HCT116 (cell line): Measurements from ENCODE around the gene PCDHA11. TPM values are rescaled to one million over a fixed set of nuclear protein-coding genes. Genes with fewer than 3 reads are reported as not detected.
A peak's percentile ranks its signal among the peaks of the same experiment; 100 is the strongest.

Experiments
- ATAC-seq: fragments of 200-7000 bp; cut with Tn5 transposase; 2 replicates; pipeline ENCODE4 v1.9.1; 2020; ENCODE audit warnings: mild to moderate bottlenecking, moderate library complexity
- BruUV-seq: library from RNA; stranded (reverse); fragments of 400-500 nt; replicated peaks from 2 replicates; lab custom pipeline; 2021; lab: Mats Ljungman, UMichigan
- CTCF ChIA-PET: fragments of 300-600 bp; sonication (Branson Sonifier 250); formaldehyde crosslinking; loops from one replicate; lab custom pipeline; 2021; ENCODE audit warnings: antibody characterized with exemption; lab: Charles Lee
- POLR2A ChIA-PET: fragments of 300-600, 350-600 bp; sonication (Branson Sonifier 250); formaldehyde crosslinking; loops from one replicate; lab custom pipeline; 2021; ENCODE audit warnings: antibody characterized with exemption; lab: Charles Lee
- RAD21 ChIA-PET, 2 experiments: fragments of 300-600 bp; sonication (Branson Sonifier 250); formaldehyde crosslinking; loops; one replicate each; lab custom pipeline; 2023; ENCODE audit warnings: low total read pairs in 2 of 2; ENCODE audit not compliant: uncharacterized antibody in 2 of 2, unreplicated experiment in 2 of 2, low non-redundant PET in 1 of 2; lab: Charles Lee
- DNase-seq: peaks from one replicate; pipeline ENCODE4 v3.0.0-alpha.2; 2010; ENCODE audit warnings: low read depth, low spot score
- H2AFZ ChIP-seq: fragments of 200-600 bp; shearing (Covaris generic), sonication (generic); 2 replicates; pipeline ENCODE4 v1.6.1; 2017; ENCODE audit warnings: low read depth, mixed run types, mixed read lengths, antibody characterized with exemption, low read length; ENCODE audit not compliant: poor library complexity, severe bottlenecking
- H3K27ac ChIP-seq: 2 replicates; pipeline ENCODE4 v1.5.1; 2012; ENCODE audit warnings: low read depth, low read length
- H3K27me3 ChIP-seq: fragments of 200-600 bp; sonication (generic); 2 replicates; pipeline ENCODE4 v1.6.1; 2016; ENCODE audit warnings: mixed run types, low read length, mixed read lengths; ENCODE audit not compliant: insufficient read depth
- H3K36me3 ChIP-seq, 2 experiments: fragments of 200-500 bp in 1 of 2; fragments of 200-600 bp in 1 of 2; sonication (Bioruptor generic) in 1 of 2; sonication (generic) in 1 of 2; 2 replicates each; pipeline versions ENCODE4 v1.5.1 to v1.6.1; 2014 to 2016; ENCODE audit warnings: low read length in 2 of 2, inconsistent platforms in 1 of 2, mixed read lengths in 1 of 2, mixed run types in 1 of 2; ENCODE audit not compliant: insufficient read depth in 2 of 2, control insufficient read depth in 1 of 2
- H3K4me1 ChIP-seq, 2 experiments: fragments of 200-600 bp in 1 of 2; sonication (generic) in 1 of 2; 2 replicates each; pipeline versions ENCODE4 v1.5.1 to v1.6.1; 2012 to 2017; ENCODE audit warnings: low read length in 2 of 2, inconsistent platforms in 1 of 2, mild to moderate bottlenecking in 1 of 2, mixed read lengths in 1 of 2, mixed run types in 1 of 2, moderate library complexity in 1 of 2; ENCODE audit not compliant: insufficient read depth in 2 of 2, control insufficient read depth in 1 of 2
- H3K4me2 ChIP-seq: fragments of 200-600 bp; sonication (generic); 2 replicates; pipeline ENCODE4 v1.6.1; 2017; ENCODE audit warnings: mixed run types, low read length, mixed read lengths
- H3K4me3 ChIP-seq, 2 experiments: fragments of 200-600 bp in 1 of 2; sonication (generic) in 1 of 2; replicated peaks in 1 of 2; 2 replicates each; pipeline ENCODE4 v1.5.1; 2011 to 2016; ENCODE audit warnings: low read length in 2 of 2, control low read depth in 1 of 2, low read depth in 1 of 2, mild to moderate bottlenecking in 1 of 2, mixed read lengths in 1 of 2, mixed run types in 1 of 2
- H3K79me2 ChIP-seq: fragments of 200-600 bp; sonication (generic); 2 replicates; pipeline ENCODE4 v1.6.1; 2017; ENCODE audit warnings: mild to moderate bottlenecking, mixed run types, low read length, moderate library complexity, mixed read lengths; ENCODE audit not compliant: insufficient read depth
- H3K9ac ChIP-seq: fragments of 200-600 bp; sonication (generic); 2 replicates; pipeline ENCODE4 v1.6.1; 2016; ENCODE audit warnings: low read length, mixed read lengths
- H3K9me2 ChIP-seq: fragments of 200-600 bp; sonication (generic), shearing (Covaris generic); 2 replicates; pipeline ENCODE4 v1.6.1; 2017; ENCODE audit warnings: mixed run types, mild to moderate bottlenecking, moderate library complexity; ENCODE audit not compliant: insufficient read depth
- H3K9me3 ChIP-seq, 2 experiments: fragments of 200-500 bp in 1 of 2; fragments of 200-600 bp in 1 of 2; sonication (Bioruptor generic) in 1 of 2; sonication (generic) in 1 of 2; 2 replicates each; pipeline ENCODE4 v1.6.1; 2014 to 2017; ENCODE audit warnings: low read length in 2 of 2, mixed read lengths in 2 of 2, inconsistent platforms in 1 of 2, low read depth in 1 of 2, mild to moderate bottlenecking in 1 of 2, mixed run types in 1 of 2, moderate library complexity in 1 of 2; ENCODE audit not compliant: control insufficient read depth in 1 of 2, insufficient read depth in 1 of 2
- H4K20me1 ChIP-seq: fragments of 200-600 bp; sonication (generic), shearing (Covaris generic); 2 replicates; pipeline ENCODE4 v1.6.1; 2017; ENCODE audit warnings: mixed run types, mild to moderate bottlenecking, moderate library complexity; ENCODE audit not compliant: insufficient read depth
- EZH2 ChIP-seq: fragments of 200-600 bp; sonication (generic); IDR thresholded peaks from 2 replicates; pipeline ENCODE4 v1.6.1; 2017; ENCODE audit warnings: antibody characterized with exemption, mixed run types
- POLR2AphosphoS5 ChIP-seq: IDR thresholded peaks from 2 replicates; pipeline ENCODE4 v1.6.1; 2011; ENCODE audit warnings: mild to moderate bottlenecking, low read depth, low read length, moderate library complexity
- RAD21 ChIP-seq: IDR thresholded peaks from 2 replicates; pipeline ENCODE4 v1.6.1; 2012; ENCODE audit warnings: low read depth, mild to moderate bottlenecking
- YY1 ChIP-seq: IDR thresholded peaks from 2 replicates; pipeline ENCODE4 v1.6.1; 2011; ENCODE audit warnings: low read length, low read depth, moderate library complexity, mild to moderate bottlenecking; ENCODE audit not compliant: insufficient replicate concordance; ENCODE audit errors: extremely low read depth
- intact Hi-C: fragments of 100-400 bp; cut with micrococcal nuclease; formaldehyde crosslinking; loops from 2 replicates; pipeline ENCODE4 v1.10.0; 2022
- total RNA-seq: library from RNA; stranded (reverse); gene quantifications from one replicate; pipeline ENCODE4 v1.2.1, GENCODE V29; 2021; ENCODE audit not compliant: unreplicated experiment
- TF ChIP-seq, protein P1 (sequence below), 3 experiments: fragments of 200-600 bp in 1 of 3; sonication (generic) in 1 of 3; IDR thresholded peaks in 2 of 3; conservative IDR thresholded peaks in 1 of 3; 2 replicates each; pipeline ENCODE4 v1.5.1; 2012 to 2017; ENCODE audit warnings: low read depth in 2 of 3, low read length in 2 of 3, antibody characterized with exemption in 1 of 3, borderline replicate concordance in 1 of 3, control low read depth in 1 of 3, mild to moderate bottlenecking in 1 of 3, mixed read lengths in 1 of 3, mixed run types in 1 of 3, moderate library complexity in 1 of 3; ENCODE audit not compliant: insufficient read depth in 1 of 3

PCDHA11 gene
- total RNA-seq, 1 experiment from 2014 or later = 0.27 TPM

DNA sequence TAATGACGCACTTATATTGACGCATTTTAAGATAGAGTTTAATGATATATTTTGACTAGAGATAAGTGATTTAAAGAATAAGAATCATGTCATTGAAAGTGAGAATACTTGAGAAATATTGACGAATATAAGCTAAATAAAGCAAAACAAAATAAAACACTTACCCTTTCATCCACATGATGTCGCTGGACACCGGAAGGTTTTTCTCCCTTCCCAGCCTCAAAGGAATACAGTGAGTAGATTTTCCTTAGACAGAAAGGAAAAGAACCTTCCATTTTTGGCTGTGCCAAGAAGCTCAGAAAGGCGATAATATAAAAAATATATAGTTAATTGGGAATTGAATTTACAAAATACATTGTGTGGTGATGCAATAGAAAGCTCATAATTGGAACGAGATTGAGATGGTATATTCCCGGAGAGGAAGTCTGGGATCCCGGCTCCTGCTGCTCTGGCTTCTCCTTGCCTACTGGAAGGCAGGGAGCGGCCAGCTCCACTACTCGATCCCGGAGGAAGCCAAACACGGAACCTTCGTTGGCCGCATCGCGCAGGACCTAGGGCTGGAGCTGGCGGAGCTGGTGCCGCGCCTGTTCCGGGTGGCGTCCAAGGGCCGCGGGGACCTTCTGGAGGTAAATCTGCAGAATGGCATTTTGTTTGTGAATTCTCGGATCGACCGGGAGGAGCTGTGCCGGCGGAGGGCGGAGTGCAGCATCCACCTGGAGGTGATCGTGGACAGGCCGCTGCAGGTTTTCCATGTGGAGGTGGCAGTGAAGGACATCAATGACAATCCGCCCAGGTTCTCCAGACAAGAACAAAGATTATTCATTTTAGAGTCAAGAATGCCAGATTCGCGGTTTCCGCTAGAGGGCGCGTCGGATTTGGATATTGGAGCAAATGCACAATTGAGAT lies 47.1 kb upstream of the PCDHA11 start, which contains the start of gene PCDHA5:
PCDHA5 (plus strand) TSS at position 239 of the 906 bp plus-strand sequence.
- no peak within 1 kb of the TSS for H3K4me3 ChIP-seq
- no peaks in the 10 kb centered on the region for H4K20me1 ChIP-seq
- H3K36me3 ChIP-seq = no peaks in the 10 kb centered on the region; a peak in 1 of 4 replicates
- no peaks in the 10 kb centered on the region for H3K79me2 ChIP-seq
- ChIA-PET RAD21 (no interaction called here), POLR2A (no interaction called here), CTCF (interaction anchor here (1.0 kb wide), 1 partner anchor 220 kb away, joined by 3 read pairs; no protein-coding TSS in a partner anchor)
- DNase-seq = no peak
- H3K4me2 ChIP-seq = no peak within 1 kb of the TSS
- H3K9ac ChIP-seq = no peak within 1 kb of the TSS
- no peaks in the 10 kb centered on the region; the same call in 1 of the 2 replicates for H3K9me2 ChIP-seq
- BruUV-seq = no TSS peak
- H2AFZ ChIP-seq = no peak within 1 kb of the TSS
- no peaks in the 10 kb centered on the region for H3K4me1 ChIP-seq
- no peaks in the 10 kb centered on the region for H3K9me3 ChIP-seq
- intact Hi-C loops = no loop called here
- no peak within 1 kb of the TSS for H3K27ac ChIP-seq
- no peak for ATAC-seq
- no peaks in the 10 kb centered on the region for H3K27me3 ChIP-seq
- TF ChIP-seq YY1 = no peak
- TF ChIP-seq POLR2AphosphoS5 = no peak
- TF ChIP-seq, protein P1, sequence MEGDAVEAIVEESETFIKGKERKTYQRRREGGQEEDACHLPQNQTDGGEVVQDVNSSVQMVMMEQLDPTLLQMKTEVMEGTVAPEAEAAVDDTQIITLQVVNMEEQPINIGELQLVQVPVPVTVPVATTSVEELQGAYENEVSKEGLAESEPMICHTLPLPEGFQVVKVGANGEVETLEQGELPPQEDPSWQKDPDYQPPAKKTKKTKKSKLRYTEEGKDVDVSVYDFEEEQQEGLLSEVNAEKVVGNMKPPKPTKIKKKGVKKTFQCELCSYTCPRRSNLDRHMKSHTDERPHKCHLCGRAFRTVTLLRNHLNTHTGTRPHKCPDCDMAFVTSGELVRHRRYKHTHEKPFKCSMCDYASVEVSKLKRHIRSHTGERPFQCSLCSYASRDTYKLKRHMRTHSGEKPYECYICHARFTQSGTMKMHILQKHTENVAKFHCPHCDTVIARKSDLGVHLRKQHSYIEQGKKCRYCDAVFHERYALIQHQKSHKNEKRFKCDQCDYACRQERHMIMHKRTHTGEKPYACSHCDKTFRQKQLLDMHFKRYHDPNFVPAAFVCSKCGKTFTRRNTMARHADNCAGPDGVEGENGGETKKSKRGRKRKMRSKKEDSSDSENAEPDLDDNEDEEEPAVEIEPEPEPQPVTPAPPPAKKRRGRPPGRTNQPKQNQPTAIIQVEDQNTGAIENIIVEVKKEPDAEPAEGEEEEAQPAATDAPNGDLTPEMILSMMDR (IDR thresholded peaks at IDR 0.05 in 2 of 3, conservative IDR thresholded peaks at IDR 0.05 in 1 of 3; ENCODE audit: borderline replicate concordance in 1 of 3, insufficient read depth in 1 of 3, low read depth in 2 of 3, low read length in 2 of 3) = peak in 2 of 3 experiments; percentile 37 to 55; a peak in 3 of 6 replicates
- no peak for TF ChIP-seq EZH2
- TF ChIP-seq RAD21 = 0 out of 2 replicates have a peak, but pooled peaks have one; percentile 11
